DND-41 (cell line): ENCODE data around the gene DQX1.

ENCODE experiments used
- ATAC-seq: fragments of 200-7000 bp; cut with Tn5 transposase; 3 replicates; pipeline ENCODE4 v1.9.1; 2021; ENCODE audit warnings: low read depth; ENCODE audit not compliant: insufficient read depth
- DNase-seq: peaks from one replicate; pipeline ENCODE4 v3.0.0-alpha.2; 2020
- H2AFZ ChIP-seq: 2 replicates; pipeline ENCODE4 v1.6.0; 2012; ENCODE audit warnings: low read depth, low read length
- H3K27ac ChIP-seq: 2 replicates; pipeline ENCODE4 v1.5.1; 2012; ENCODE audit warnings: low read length, inconsistent platforms
- H3K27me3 ChIP-seq: fragments of 200-600 bp; sonication (generic); 2 replicates; pipeline ENCODE4 v1.6.0; 2012; ENCODE audit warnings: low read length, mild to moderate bottlenecking, inconsistent platforms; ENCODE audit not compliant: insufficient read depth, poor library complexity
- H3K36me3 ChIP-seq: 2 replicates; pipeline ENCODE4 v1.5.1; 2012; ENCODE audit warnings: low read length, inconsistent platforms; ENCODE audit not compliant: insufficient read depth
- H3K4me1 ChIP-seq: 2 replicates; pipeline ENCODE4 v1.5.1; 2012; ENCODE audit warnings: mild to moderate bottlenecking, low read length; ENCODE audit not compliant: insufficient read depth
- H3K4me2 ChIP-seq: 2 replicates; pipeline ENCODE4 v1.6.0; 2012; ENCODE audit warnings: mild to moderate bottlenecking, moderate library complexity, low read length, inconsistent platforms; ENCODE audit not compliant: insufficient read depth
- H3K4me3 ChIP-seq, 2 experiments: fragments of 200-600 bp in 1 of 2; shearing (Covaris generic) in 1 of 2; 2 replicates each; pipeline ENCODE4 v1.5.1; 2012 to 2016; ENCODE audit warnings: inconsistent platforms in 2 of 2, low read length in 2 of 2, mild to moderate bottlenecking in 2 of 2, low read depth in 1 of 2, moderate library complexity in 1 of 2
- H3K79me2 ChIP-seq: 2 replicates; pipeline ENCODE4 v1.6.0; 2012; ENCODE audit warnings: low read length, inconsistent platforms; ENCODE audit not compliant: insufficient read depth
- H3K9ac ChIP-seq: 2 replicates; pipeline ENCODE4 v1.6.0; 2012; ENCODE audit warnings: low read depth, mild to moderate bottlenecking, inconsistent platforms, low read length, moderate library complexity
- H3K9me3 ChIP-seq: 2 replicates; pipeline ENCODE4 v1.5.1; 2012; ENCODE audit warnings: low read length, moderate library complexity, mild to moderate bottlenecking, inconsistent platforms; ENCODE audit not compliant: insufficient read depth, severe bottlenecking
- H4K20me1 ChIP-seq: 2 replicates; pipeline ENCODE4 v1.6.0; 2012; ENCODE audit warnings: low read length; ENCODE audit not compliant: insufficient read depth
- EZH2 ChIP-seq: IDR thresholded peaks from 3 replicates; pipeline ENCODE4 v1.6.1; 2012; ENCODE audit warnings: borderline replicate concordance, low read depth, mild to moderate bottlenecking, moderate library complexity, low read length, inconsistent platforms; ENCODE audit not compliant: severe bottlenecking
- TF ChIP-seq, protein P1 (sequence below): IDR thresholded peaks from 2 replicates; pipeline ENCODE4 v1.5.1; 2012; ENCODE audit warnings: borderline replicate concordance, low read length, moderate library complexity, mild to moderate bottlenecking; ENCODE audit not compliant: poor library complexity, severe bottlenecking; ENCODE audit errors: extremely low read depth

DQX1 gene

DNA sequence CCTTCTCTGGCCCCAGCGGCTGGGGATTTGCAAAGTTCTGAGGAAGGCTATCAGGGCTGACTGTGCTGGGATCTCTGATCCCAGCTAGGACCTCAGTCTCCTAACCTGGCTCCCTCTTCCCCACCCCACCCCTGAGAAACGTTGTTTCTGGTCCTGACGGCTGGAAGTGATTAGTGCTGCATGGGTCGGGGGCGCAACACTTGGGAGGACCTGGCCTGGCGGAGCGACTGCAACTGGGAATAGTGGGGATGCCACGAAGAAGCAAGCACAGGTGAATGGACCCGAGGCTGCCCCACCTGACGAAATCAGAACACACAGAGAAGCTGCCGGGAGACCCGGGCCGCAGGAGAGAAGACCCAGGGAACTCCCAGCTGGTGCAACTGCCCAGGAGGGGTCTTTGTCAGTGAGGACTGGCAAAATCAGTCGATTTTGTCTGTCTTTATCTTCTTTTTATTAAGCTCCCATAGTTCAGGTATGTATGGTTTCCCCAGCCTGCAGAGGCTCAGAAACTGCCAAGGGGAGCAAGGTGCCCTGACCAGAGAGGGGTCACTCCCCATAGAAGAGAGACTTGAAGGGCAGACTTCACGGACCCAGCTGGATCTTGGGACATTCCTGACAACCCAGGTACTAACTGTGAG lies 26.0 kb downstream of the DQX1 start:
- Histone ChIP-seq H3K27ac (no peak overlapping the region), H3K4me3 (no peak overlapping the region), H3K79me2 (peaks cover 17% of the 10 kb centered on the region), H3K4me2 (no peak overlapping the region), H3K27me3 (no peaks in the 10 kb centered on the region), H3K36me3 (peaks cover under 1% of the 10 kb centered on the region), H3K9ac (no peak overlapping the region), H2AFZ (no peak overlapping the region), H3K9me3 (no peaks in the 10 kb centered on the region), H4K20me1 (no peaks in the 10 kb centered on the region), H3K4me1 (peaks cover 27% of the 10 kb centered on the region)
- no peak for ATAC-seq
- no peak for DNase-seq
- no peak for TF ChIP-seq EZH2
- TF ChIP-seq, protein P1, sequence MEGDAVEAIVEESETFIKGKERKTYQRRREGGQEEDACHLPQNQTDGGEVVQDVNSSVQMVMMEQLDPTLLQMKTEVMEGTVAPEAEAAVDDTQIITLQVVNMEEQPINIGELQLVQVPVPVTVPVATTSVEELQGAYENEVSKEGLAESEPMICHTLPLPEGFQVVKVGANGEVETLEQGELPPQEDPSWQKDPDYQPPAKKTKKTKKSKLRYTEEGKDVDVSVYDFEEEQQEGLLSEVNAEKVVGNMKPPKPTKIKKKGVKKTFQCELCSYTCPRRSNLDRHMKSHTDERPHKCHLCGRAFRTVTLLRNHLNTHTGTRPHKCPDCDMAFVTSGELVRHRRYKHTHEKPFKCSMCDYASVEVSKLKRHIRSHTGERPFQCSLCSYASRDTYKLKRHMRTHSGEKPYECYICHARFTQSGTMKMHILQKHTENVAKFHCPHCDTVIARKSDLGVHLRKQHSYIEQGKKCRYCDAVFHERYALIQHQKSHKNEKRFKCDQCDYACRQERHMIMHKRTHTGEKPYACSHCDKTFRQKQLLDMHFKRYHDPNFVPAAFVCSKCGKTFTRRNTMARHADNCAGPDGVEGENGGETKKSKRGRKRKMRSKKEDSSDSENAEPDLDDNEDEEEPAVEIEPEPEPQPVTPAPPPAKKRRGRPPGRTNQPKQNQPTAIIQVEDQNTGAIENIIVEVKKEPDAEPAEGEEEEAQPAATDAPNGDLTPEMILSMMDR, result no peak

DNA sequence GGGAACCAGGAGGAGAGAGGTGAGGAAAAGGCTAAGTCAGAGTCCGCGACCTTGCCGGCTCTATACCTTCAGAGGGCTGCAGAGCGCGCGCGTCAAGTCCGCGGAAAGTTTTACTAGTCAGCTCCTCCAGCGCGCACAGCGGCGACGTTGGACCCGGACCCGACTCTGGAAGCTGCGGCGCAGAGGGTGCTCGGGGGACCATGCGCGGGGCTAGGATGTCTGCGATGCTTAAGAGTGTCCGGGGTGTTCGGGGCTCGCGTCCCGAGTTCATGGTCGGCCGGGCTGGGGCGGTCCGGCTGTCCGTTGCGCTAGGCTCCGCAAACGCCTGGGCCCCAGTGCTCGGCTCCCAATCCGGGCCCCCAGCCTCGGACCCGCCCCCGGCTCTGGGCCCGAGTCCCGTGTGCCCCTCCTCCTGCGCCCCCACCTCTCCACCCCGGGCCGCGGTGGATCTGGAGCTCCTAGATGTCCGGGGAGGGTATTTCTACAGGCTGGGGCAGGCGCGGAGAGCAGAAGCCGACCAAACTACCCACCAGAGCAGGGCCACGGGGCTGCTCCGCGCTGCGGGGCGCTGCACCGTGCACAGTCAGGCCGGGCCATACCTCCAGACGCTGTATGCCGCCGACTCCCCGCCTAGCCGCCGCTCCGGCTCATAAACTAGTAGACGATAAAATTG lies 26.6 kb downstream of the DQX1 start, which contains the start of gene LBX2:
LBX2 (minus strand) TSS at position 337 of the 673 bp plus-strand sequence; CDS start at position 271, 66 bp downstream.
- Histone ChIP-seq H2AFZ (peak within 1 kb of the TSS; percentile 87), H3K4me1 (peaks cover 22% of the 10 kb centered on the region), H4K20me1 (no peaks in the 10 kb centered on the region), H3K4me3 (peak within 1 kb of the TSS in 1 of 2 experiments; percentile 70; a peak in 3 of 4 replicates), H3K27ac (peak within 1 kb of the TSS; percentile 83; the same call in 1 of the 2 replicates), H3K4me2 (peak within 1 kb of the TSS; percentile 75), H3K9me3 (no peaks in the 10 kb centered on the region), H3K36me3 (peaks cover under 1% of the 10 kb centered on the region), H3K27me3 (no peaks in the 10 kb centered on the region), H3K79me2 (peaks cover 17% of the 10 kb centered on the region), H3K9ac (peak within 1 kb of the TSS; percentile 71)
- ATAC-seq (no peak), DNase-seq (no peak)
- TF ChIP-seq, protein P1, result no peak
- TF ChIP-seq EZH2, result no peak

DNA sequence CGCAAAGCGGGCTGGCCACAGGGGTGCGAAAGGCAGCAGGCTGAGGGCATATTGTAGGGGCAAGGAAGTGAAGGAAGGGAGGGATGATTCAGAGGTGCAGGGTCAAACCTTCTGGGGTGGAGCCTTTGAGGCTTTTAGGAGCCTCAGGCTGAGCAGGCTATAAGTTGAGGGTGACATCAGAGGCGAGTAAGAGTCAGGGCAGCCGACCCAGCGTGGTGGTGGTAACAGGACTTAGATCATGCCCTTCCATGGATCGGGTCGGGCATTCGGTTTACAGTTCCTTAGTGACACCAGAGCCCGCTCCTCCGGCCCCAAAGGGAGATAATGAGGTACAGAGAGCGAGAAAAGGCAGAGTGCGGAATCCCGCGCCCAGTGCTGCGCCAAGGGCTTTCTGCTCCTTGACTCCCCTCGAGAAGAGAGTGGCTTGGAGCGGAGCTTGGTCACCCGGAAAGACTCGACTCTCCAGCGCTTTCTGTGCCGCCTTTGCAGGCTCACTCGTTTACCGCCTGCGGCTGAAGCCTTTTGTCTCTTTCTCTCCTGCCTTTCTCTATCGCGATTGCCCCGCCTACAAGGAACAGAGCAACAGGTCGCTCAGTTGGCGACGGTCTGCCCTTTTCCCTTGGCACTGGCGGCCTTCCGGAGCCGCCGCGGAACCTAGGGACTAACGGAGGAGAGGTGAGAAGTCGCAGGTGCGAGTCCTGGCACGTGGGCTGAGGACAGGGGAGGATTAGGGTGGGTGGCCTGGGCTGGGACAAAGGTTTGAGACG lies 27.3 kb downstream of the DQX1 start:
- Histone ChIP-seq H3K27ac (peak overlapping the region; percentile 83), H3K4me3 (peak overlapping the region; percentile 30 to 70; a peak in 3 of 4 replicates), H3K4me1 (peaks cover 22% of the 10 kb centered on the region), H3K79me2 (peaks cover 17% of the 10 kb centered on the region), H3K4me2 (peak overlapping the region; percentile 75), H4K20me1 (no peaks in the 10 kb centered on the region), H3K9me3 (no peaks in the 10 kb centered on the region), H2AFZ (peak overlapping the region; percentile 87), H3K36me3 (peaks cover 7% of the 10 kb centered on the region), H3K9ac (peak overlapping the region; percentile 71), H3K27me3 (no peaks in the 10 kb centered on the region)
- peak; percentile 40; the same call in 2 of the 3 replicates for ATAC-seq
- no peak for DNase-seq
- TF ChIP-seq EZH2, result no peak
- TF ChIP-seq, protein P1, result no peak
